GM19467 (cell line): Measurements from ENCODE around the gene RNF4.
"Not testable (repeated sequence)": the region's sequence is repeated elsewhere in the genome, so short reads cannot be mapped to it uniquely, and the experiment has no call there.

Experiments
- ATAC-seq: cut with Tn5 transposase; IDR thresholded peaks from one replicate; pipeline ENCODE4 v1.9.1; 2021; ENCODE audit warnings: mild to moderate bottlenecking, moderate library complexity; ENCODE audit not compliant: unreplicated experiment

RNF4 gene

DNA sequence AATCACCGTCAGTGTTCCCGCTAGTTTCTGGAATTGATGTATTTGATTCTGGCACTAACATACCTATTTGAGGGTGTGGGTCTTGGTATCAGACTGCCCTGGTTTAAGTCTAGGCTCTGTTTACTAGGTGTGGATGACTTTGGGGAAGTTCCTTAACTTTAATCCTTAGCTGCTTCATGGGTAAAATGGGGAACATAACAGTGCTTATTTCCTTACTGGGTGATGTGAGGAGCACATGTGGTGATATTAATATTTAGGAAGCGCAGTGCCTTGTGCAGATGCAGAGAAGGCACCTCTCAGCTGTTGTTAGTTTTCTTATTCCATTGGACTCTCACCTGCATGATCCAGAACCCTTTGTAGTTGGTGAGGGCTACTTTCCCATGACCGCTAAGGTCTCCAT lies 17.1 kb downstream of the RNF4 start:
- no peak for ATAC-seq

DNA sequence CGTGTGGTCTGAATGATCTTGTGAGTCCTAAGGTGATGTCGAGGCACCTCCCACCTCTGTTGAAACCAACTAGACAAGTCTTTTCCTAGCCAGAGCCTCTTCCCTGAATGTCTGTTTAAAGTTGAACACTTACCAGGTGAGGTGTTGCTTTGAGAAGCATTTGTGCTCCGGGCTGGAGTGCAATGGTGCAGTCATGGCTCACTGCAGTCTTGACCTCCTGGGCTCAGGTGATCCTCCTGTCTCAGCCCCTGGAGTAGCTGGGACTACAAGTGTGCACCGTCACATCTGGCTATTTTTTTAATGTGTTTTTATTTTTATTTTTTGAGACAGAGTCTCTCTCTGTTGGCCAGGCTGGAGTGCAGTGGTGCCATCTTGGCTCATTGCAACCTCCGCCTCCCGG lies 18.1 kb downstream of the RNF4 start:
- ATAC-seq, result no peak

DNA sequence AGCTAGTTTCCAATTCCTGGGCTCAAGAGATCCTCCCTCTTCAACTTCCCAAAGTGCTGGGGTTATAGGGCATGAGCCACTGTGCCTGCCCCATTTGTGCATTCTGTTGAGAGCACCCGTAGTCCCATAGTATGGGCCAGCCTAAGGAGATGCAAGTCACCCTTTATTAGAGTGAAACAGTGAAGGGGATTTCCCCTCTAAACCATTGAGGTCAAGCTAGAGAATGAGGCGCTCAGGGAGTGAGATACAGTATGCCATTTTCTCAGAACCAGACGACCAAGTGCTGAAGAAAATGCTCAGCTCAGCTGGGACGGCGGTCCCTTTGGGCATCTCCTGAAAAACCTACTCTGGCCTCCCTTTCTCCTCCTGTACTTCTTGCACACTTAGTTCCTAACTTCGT lies 18.7 kb downstream of the RNF4 start:
- ATAC-seq, result peak; percentile 50

DNA sequence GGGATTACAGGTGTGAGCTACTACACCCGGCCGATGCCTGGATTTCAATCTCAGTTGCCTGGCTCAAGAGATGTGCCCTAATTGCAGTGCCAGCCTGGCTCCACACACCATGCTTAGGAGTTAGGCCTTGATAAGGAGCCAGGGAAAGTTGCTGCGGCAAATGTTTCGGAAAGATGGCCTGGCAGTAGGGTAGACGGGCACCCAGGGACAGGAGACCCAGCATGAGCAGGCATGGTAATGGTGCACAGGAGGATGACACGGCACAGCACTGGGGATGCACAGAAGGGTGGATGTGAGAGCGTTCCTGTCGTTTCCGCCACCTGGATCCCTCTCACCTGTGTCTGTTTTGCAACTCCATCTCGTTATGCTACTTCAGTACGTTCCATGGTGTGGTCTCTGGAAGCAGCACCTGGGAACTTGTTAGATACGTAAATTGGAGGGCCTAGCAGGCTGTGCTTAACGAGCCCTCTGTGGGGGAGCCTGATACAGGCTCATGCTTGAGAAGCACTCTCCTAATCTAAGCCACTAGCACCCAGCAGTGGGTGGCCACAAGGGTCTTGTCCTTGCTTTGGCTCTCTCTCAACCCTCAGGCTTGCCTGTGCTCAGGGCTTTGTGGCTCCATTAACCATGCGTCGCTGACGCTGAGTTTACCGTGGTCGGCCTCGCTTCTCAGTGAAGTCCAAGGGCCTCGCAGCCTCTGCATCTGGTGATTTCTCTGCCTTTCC lies 20.3 kb downstream of the RNF4 start:
- ATAC-seq, result no peak

DNA sequence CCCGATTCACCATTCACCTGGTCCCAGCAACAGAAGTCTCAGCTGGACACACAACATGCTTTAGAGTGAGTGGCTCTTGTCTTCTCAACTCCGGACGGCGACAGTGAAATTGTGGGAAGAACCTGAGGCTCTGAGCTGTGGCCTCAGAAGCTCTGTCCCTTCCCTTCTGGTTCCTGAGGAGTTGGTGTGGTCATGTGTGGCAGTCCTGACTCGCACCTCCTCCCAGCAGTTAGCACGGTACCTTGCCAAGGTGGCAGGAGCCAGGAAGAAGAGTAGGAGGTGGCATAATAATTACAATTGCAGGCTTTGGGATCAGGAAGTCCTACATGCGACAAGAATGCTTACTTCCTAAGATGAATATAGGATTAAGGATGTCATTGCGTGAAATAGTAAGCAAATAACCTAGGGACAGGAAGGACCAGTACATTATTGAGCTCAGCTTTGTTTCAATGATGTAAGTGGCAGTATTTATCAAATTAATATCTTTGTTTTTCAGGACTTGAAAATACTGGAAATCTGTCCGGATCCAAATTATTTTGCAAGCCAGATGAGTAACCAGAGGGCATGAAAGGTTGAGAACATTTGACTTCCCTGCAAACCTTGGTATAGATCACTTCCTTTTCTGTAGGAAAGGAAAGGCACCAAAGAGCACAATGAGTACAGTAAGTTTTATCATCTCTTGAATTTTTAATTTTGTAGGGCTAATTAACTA lies 21.1 kb downstream of the RNF4 start:
- no peak for ATAC-seq

DNA sequence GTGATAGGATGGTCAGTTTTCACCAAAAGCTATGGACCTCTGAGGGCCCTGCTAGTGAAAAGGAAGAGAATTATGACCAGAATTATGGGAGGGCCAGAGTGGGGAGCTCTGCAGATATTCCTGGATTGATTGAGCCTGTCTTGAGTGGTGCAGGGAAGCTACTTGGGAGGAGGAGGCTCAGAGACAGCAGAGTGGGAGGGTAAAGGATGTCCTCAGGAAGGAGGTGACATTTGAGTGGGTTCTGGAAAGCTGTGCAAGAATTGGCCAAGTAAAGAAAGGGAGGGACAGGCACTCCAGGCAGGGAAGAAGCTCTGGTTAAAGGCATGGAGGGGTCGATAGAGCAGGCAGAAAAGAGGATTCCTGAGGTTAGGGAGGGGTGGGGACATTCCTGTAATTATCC lies 24.1 kb downstream of the RNF4 start:
- ATAC-seq, result no peak

DNA sequence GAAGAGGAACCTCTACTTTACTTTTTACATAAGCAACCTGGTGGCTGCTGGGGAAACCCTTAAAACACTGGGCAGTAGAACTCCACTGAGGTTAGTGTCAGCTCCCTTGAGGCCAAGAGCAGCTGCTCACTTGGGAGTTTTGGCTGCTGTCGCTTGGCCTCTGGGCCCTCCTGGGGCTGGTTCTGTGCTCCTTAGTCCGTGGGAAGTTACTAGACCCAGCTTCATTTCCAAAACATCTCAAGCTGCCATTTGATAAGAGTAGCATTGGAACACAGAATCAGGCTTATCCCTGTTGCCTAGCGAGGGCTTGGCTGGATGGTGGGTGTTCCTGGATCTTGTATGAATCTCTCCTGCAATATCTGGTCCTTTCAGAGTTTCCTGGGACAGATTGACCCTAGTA lies 26.1 kb downstream of the RNF4 start:
- no peak for ATAC-seq

DNA sequence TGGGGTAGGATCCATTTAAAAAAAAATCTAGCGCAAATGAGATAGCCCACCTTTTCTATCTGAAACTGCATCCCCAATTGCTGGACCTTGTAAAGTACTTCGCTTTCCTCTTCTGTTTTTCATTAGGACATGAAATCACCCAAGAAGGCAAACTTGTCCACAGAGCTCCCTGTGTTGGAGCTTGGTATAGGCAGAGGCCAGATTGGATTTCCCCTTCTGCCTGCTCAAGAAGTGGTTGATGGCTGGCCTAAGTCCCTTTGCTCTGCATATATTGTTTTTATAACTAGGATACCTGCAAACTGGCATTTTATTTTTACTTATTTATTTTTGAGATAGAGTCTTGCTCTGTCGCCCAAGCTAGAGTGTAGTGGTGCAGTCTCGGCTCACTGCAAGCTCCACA lies 28.4 kb downstream of the RNF4 start:
- ATAC-seq, result no peak

DNA sequence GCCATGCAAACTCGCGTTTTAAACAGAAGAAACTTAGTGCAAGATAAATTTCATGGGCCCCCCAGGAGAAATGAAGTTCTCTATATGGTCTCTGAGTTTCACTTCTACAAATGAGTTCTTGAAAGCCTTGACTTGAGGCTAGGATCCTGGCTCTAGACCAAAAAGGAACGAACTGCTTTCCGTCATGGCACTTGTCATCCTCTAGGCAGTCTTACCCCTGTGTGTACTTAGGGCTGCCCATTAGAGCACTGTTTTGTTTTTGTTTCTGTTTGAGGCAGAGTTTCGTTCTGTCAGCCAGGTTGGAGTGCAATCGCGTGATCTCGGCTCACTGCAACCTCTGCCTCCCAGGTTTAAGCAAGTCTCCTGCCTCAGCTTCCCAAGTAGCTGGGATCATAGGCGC lies 29.0 kb downstream of the RNF4 start:
- peak; percentile 81 for ATAC-seq

DNA sequence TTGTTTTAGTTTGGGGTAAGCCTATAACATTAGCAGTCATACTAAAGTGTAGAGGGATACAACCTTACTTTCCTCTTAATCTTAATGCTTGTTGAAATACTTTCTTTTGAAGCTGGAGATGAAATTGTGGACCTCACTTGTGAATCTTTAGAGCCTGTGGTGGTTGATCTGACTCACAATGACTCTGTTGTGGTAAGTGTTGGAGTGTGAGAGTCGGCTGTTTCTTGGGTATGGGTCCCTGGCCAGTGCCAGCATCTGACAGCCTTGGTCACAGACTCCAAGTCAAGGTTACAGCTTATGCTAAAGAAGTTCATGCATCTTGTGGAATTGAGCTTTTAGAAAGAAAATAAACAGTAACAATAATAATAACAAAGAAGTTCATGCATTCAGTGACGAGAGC lies 31.6 kb downstream of the RNF4 start:
- no peak for ATAC-seq

DNA sequence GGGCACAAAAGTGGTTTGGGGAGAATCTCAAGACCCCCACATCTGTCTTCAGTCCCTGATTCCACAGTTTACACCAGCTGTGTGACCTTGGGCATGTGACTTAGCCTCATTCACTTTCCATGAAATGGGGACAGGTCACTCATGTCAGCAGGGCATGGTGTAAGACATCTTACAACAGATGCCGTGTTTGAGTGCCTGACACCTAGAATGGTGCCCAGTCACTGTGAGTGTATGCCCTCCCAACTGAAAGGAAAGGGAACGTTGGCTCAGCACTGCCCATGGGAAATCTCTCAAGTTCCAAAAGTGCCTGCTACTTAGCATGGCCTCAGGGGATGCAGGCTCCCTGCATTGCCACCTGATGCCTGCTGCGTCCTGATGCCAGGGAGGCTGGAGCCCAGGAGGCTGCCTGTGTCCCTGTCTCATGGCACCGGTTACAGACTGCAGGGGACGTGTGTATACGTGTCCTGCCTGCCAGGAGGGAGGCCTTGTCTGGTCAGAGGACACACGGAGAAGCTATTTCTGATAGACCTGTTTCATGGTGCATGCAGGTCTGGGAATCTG lies 32.2 kb downstream of the RNF4 start:
- no peak for ATAC-seq

DNA sequence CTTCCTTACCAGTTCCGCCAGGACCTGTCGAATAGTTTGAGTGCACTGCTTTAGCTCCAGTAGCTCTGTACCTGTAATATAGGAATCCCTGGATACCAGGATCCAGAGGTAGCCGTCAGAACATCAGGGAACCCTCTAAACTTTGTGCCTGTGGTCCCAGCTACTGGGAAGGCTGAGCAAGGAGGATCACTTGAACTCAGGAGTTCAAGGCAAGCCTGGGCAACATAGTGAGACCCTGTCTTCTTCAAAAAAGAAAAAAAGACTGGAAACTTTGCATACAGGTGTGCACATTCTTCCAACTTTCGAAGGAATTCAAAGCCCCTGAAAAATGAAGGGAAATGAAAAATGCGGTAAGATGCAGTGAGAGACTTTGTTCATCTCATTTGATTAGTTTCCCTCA lies 34.9 kb downstream of the RNF4 start:
- ATAC-seq, result no peak

DNA sequence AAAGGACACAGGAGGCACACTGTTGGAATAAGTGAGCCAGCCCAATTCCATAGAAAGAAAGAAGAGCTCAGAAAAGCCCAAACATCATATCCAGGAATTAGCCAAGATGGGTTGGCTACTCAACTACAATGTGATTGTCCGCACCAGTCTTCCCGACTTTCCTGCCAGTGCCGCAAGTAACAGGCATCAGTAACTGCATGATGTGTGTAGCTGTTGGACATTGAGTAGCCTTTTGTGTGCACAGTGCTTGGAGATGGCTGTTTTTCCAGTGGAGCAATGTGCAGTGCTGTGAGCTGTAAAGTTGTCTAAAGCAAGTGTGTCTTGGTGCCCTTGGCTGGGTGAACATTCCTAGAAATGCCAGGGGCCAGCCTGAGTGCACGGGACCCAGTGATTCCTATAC lies 38.4 kb downstream of the RNF4 start:
- no peak for ATAC-seq

DNA sequence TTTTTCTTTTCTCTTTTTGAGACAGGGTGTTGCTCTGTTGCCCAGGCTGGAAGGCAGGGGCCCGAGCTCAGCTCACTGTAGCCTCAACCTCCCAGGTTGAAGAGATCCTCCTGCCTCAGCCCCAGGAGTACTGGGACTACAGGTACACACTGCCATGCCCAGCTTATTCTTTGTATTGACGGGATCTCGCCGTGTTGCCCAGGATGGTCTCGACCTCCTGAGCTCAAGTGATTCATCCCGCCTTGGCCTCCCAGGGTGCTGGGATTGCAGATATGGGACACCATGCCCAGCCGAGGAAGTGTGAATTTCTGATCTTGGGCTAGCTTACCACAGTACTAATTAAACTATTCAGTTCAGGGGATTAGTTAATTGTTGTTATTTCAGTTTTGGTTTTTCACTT lies 38.9 kb downstream of the RNF4 start:
- ATAC-seq, result no peak

DNA sequence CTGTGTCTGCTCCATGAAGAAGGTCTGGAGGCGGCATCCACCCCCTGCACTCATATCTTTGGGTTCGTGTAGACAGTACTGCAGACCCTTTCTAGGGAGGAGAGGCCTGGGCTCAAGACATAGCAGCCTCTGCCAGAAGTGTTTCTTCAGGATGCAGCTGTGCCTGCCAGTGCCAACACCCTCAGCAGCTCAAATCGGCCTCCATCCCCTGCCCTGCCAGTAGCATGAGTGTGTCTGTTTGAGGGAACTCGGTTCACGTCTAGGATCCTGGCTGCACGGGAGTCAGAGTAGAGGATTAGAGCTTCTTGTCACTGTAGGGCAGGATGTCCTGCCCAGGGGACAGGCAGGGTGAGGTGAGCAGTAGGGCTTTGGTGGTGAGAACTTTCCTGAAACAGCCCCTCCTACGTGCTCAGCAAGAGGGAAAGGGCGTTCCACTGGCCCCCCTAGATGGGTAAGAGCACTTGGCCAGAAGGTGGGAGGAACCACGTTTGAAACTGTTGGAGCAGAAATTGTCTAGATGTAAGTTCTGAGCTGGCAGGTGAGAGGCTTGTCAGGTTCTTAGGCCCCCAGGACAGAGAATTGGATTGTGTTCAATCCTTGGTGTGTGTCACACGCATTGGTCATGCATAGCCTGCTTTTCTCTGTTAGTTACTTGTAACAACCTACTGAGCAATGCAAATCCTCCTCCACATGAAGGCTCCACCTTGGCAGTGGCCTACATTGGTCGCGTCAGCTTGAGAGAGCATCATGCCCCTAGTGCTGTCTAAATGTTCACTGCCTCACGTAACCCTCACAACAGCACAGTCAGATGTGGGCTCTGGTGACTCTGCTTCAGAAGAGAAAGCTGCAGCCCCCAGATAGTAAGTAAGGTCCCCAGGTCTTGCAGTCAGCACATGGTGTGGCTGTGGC lies 41.7 kb downstream of the RNF4 start:
- ATAC-seq, result no peak

DNA sequence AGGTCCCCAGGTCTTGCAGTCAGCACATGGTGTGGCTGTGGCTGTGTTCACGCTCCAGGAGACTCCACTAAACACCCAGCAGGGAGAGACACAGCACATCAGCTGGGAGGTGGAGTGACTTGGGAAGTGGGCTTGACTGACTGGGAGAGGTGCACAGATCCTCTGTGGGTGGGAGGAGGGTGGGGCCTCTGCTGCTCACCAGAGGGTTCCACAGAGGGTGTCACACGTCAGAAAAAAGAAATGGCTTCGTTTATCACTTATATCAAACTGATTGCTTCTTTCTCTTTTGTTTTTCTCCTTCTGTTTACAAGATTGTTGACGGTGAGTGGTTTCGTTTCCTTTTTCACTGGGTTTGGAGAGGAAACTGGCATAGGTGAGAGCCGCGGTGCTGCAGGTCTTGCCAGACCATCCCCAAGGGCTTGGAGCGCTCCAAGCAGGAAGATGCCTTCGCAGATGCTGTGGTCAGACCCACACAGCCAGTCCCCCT lies 42.8 kb downstream of the RNF4 start:
- ATAC-seq, result no peak

DNA sequence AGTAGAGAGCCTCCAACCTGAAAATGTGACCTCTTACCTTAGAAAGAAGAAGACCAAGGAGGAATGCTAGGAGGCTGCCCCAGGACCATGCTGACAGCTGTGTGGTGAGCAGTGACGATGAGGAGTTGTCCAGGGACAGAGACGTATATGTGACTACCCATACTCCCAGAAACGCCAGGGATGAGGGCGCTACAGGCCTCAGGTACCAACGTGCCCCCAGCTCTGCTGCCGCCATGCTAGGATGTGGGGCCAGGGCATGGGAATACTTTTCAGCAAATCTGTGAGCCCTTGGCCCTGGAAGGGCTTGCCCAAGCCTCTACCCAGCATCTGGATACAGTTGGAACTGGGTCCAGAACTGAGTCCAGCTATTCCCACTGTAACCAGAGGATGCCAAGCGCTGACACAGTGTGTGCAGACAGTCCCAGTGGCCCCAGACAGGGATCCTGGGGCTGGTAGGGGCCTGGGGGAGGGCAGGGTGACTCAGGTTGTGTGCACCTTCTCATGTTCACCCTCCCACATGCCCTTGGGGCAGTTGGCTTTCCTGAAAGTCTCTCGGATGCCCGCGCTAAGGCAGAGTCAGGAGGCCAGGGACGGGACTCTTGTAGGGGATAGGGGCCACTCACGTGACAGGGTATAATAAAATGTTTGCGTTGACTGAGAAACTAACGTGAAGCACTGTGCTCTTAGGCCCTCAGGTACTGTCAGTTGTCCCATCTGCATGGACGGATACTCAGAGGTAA lies 43.7 kb downstream of the RNF4 start:
- ATAC-seq, result no peak

DNA sequence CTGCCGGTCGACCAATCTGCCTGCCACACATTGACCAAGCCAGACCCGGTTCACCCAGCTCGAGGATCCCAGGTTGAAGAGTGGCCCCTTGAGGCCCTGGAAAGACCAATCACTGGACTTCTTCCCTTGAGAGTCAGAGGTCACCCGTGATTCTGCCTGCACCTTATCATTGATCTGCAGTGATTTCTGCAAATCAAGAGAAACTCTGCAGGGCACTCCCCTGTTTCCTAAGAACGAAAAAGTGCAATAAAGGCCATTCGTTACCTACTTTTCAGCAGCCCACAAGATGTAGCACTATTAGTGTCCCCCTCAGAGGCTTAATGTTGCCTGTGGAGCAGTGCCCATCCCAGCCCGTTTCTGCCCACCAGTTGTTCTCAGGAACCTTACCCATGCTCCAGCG lies 45.3 kb downstream of the RNF4 start:
- not testable (repeated sequence) for ATAC-seq

DNA sequence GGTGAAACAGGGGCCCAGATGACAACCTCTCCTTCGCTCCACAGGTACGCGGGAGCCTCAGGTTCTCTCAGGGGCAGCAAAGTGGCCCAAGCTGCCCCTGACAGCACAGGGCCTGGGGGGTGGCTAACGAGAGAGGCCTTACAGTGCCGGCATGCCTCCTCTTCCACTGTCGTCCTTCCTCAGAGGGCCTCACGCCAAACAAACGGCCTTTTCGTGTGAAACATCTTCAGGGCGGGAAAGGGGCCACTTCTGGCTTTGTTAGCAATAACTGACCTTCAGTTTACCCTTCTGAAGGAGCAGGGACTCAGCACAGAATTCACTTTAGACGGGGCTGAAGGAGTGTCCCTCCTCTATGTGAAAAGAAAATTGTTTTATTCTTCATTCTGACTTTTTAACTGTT lies 46.0 kb downstream of the RNF4 start:
- ATAC-seq, result not testable (repeated sequence)

DNA sequence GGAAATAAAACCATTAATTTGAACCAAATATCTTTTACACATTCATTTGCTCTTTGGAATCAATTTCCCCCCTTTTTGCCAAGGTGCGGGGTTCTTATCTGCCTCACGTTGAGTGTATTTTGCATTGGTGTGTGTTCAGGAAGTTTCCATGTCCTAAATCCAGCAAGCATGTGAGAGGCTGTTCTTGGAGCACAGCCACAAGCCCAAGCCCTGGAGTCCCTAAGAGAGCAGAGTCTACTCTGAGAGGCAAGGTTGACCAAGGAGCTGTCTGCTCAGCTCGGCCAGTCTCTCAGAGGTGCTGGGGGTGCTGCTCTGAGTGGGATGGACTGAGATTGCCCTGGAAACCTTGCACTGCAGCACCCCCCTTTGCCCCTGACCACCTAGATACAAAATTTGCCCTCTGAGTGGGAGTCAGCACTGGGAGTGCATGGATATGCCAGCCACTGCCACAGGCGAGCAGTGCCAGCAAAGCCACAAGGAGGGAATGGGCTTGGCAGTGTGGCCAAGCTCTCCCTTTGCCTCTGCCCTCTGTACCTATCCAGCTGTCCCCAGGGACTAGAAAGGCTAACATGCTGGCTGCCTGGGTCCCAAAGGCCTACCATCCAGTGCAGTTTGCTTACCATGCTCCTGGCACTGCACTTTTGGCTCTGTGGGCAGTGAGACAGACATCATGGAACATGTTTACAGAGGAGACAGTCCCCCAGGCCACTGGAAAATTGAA lies 47.1 kb downstream of the RNF4 start:
- no peak for ATAC-seq
